ENCODE data around the gene LIX1L. TPM values are rescaled to one million over a fixed set of nuclear protein-coding genes. Genes with fewer than 3 reads are reported as not detected.

Gene LIX1L
- total and polyA plus RNA-seq, 2 of the 13 experiments (the other 11 are each of a cell fraction or from before 2014, with no cell fraction given) = 8.1 to 24.9 TPM

- TF ChIP-seq NFAT5 (CRISPR knock-in tag; IDR thresholded peaks at IDR 0.05) (no peak), ZNF251 (CRISPR knock-in tag; IDR thresholded peaks at IDR 0.05) (no peak), SRY (CRISPR knock-in tag; IDR thresholded peaks at IDR 0.05) (no peak), ZNF530 (CRISPR knock-in tag; IDR thresholded peaks at IDR 0.05; ENCODE audit: low read depth) (no peak), SMAD1 (CRISPR knock-in tag; IDR thresholded peaks at IDR 0.05; ENCODE audit: borderline replicate concordance, low read depth) (no peak), NCOA2 (CRISPR knock-in tag; IDR thresholded peaks at IDR 0.05) (no peak), ZNF556 (CRISPR knock-in tag; IDR thresholded peaks at IDR 0.05; ENCODE audit: borderline replicate concordance) (peak; percentile 67; the same call in 1 of the 2 replicates), NCOA1 (CRISPR knock-in tag; IDR thresholded peaks at IDR 0.05) (no peak), ZNF331 (CRISPR knock-in tag; IDR thresholded peaks at IDR 0.05) (peak; percentile 16; the same call in 1 of the 2 replicates), ARID5B (CRISPR knock-in tag; IDR thresholded peaks at IDR 0.05) (0 out of 2 replicates have a peak, but pooled peaks have one; percentile 7), CENPX (CRISPR knock-in tag; IDR thresholded peaks at IDR 0.05) (no peak), PLSCR1 (CRISPR knock-in tag; IDR thresholded peaks at IDR 0.05; ENCODE audit: borderline replicate concordance) (no peak), XRCC5 (optimal IDR thresholded peaks at IDR 0.05; ENCODE audit: low read length) (no peak), CHD4 (IDR thresholded peaks at IDR 0.05; ENCODE audit: borderline replicate concordance, low read length) (no peak)
Measured at GRCh38 chr1:145964328-145965118, 6.7 kb upstream of the LIX1L start, which contains the start of the genes ANKRD34A and POLR3GL (continued).

Data from HepG2 (cell line).